Activated T-cell treated with anti-CD3 and anti-CD28 coated beads, Interleukin-2, amount 50 U/mL, for 4 hours (primary cell): Measurements from ENCODE around the gene USP35. TPM values are rescaled to one million over a fixed set of nuclear protein-coding genes. Genes with fewer than 3 reads are reported as not detected.

Source experiments
- ATAC-seq, 2 donors: fragments of 200-7000 bp; cut with Tn5 transposase; one replicate each; pipeline ENCODE4 v1.10.0; 2021
- DNase-seq: peaks from one replicate; pipeline ENCODE4 v3.0.0-alpha.2; 2020
- H3K27me3 Mint-ChIP-seq: one replicate; pipeline ENCODE4 v1.8.0; 2021; ENCODE audit warnings: low read depth, mixed read lengths
- H3K36me3 Mint-ChIP-seq: one replicate; pipeline ENCODE4 v1.8.0; 2022; ENCODE audit warnings: mixed read lengths; ENCODE audit not compliant: insufficient read depth
- H3K4me1 Mint-ChIP-seq: one replicate; pipeline ENCODE4 v1.8.0; 2021; ENCODE audit warnings: low read depth, mixed read lengths
- H3K4me3 Mint-ChIP-seq: one replicate; pipeline ENCODE4 v1.8.0; 2021; ENCODE audit warnings: mild to moderate bottlenecking, moderate library complexity, mixed read lengths
- H3K9me3 Mint-ChIP-seq: one replicate; pipeline ENCODE4 v1.8.0; 2021; ENCODE audit warnings: mixed read lengths
- total RNA-seq, 3 donors: library from RNA; stranded (reverse); gene quantifications; one replicate each; pipeline ENCODE4 v1.2.1, GENCODE V29; 2021

Gene USP35
- total RNA-seq, 3 donors from 2014 or later: 3.8 to 5.2 (median 4.9) TPM

GRCh38 chr11:78212586-78213371, 24.1 kb downstream of the USP35 start:
- no peaks in the 10 kb centered on the region for H3K27me3 Mint-ChIP-seq
- no peaks in the 10 kb centered on the region for H3K9me3 Mint-ChIP-seq
- no peak for ATAC-seq
- no peaks in the 10 kb centered on the region for H3K4me1 Mint-ChIP-seq
- H3K4me3 Mint-ChIP-seq: no peak overlapping the region
- peaks cover 40% of the 10 kb centered on the region for H3K36me3 Mint-ChIP-seq
- no peak for DNase-seq

GRCh38 chr11:78213526-78214330, 25.0 kb downstream of the USP35 start:
- ATAC-seq (no peak), DNase-seq (no peak)
- no peaks in the 10 kb centered on the region for H3K4me1 Mint-ChIP-seq
- no peak overlapping the region for H3K4me3 Mint-ChIP-seq
- no peaks in the 10 kb centered on the region for H3K27me3 Mint-ChIP-seq
- peaks cover 38% of the 10 kb centered on the region for H3K36me3 Mint-ChIP-seq
- no peaks in the 10 kb centered on the region for H3K9me3 Mint-ChIP-seq

DNA sequence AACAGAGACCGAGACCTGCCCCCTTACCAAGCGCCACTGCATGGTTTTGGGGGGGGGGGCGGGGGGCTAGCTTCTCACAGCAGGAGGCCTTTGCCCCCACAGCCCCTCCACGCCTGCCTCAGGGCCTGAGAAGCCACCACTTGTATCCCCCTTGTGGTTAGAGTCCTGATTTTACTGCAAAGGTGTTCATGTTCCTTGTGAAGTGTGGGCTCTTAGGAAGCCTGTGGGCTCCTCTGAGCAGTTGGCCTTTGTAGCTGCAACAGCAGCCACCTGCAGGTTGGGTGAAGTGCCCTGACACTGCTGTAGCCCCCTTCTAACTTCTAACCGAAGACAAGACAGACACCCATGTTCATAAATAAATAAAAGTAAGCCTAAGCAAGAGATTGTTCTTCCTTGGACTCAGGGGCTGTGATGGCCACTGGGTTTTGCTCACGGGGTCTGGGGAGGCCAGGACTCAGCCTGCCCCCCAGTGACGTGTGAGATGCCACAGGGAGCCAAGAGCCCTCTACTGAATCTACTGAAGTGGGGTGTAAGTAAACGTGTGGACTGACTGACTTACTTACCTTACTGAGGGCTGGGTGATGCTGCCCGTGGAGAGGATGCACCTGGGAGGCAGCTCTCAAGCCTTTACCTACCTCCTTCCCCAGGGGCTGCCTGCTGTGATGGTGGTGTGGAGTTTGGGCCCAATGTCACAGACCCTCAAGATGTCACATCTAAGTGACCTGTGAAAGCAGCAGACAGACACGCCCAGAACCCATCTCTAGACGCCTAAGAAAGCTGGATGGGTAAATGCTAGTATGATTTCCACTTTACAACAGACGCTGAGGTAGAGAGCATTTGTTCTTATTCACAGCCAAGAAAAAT, 25.8 kb downstream of the USP35 start:
- no peaks in the 10 kb centered on the region for H3K9me3 Mint-ChIP-seq
- H3K27me3 Mint-ChIP-seq: no peaks in the 10 kb centered on the region
- no peak for DNase-seq

GRCh38 chr11:78216021-78216420, 27.3 kb downstream of the USP35 start:
- peaks cover 25% of the 10 kb centered on the region for H3K36me3 Mint-ChIP-seq
- H3K27me3 Mint-ChIP-seq: no peaks in the 10 kb centered on the region
- H3K4me3 Mint-ChIP-seq: no peak overlapping the region
- no peak for ATAC-seq
- H3K4me1 Mint-ChIP-seq: no peaks in the 10 kb centered on the region
- no peak for DNase-seq
- H3K9me3 Mint-ChIP-seq: no peaks in the 10 kb centered on the region

More for the DNA sequence above, 25.8 kb downstream of the USP35 start:
- peaks cover 32% of the 10 kb centered on the region for H3K36me3 Mint-ChIP-seq
- no peak for ATAC-seq
- H3K4me1 Mint-ChIP-seq: no peaks in the 10 kb centered on the region
- H3K4me3 Mint-ChIP-seq: no peak overlapping the region

- Mint-ChIP-seq H3K4me1 (no peaks in the 10 kb centered on the region), H3K9me3 (no peaks in the 10 kb centered on the region), H3K36me3 (peaks cover 23% of the 10 kb centered on the region), H3K4me3 (no peak overlapping the region), H3K27me3 (no peaks in the 10 kb centered on the region)
- DNase-seq (no peak), ATAC-seq (no peak)
Measured at GRCh38 chr11:78216571-78217287, 28.0 kb downstream of the USP35 start.

- ATAC-seq (no peak), DNase-seq (no peak)
- Mint-ChIP-seq H3K9me3 (no peaks in the 10 kb centered on the region), H3K4me3 (no peak overlapping the region), H3K4me1 (no peaks in the 10 kb centered on the region), H3K27me3 (no peaks in the 10 kb centered on the region), H3K36me3 (peaks cover 19% of the 10 kb centered on the region)
Measured at GRCh38 chr11:78217650-78218541, 29.2 kb downstream of the USP35 start.

DNA sequence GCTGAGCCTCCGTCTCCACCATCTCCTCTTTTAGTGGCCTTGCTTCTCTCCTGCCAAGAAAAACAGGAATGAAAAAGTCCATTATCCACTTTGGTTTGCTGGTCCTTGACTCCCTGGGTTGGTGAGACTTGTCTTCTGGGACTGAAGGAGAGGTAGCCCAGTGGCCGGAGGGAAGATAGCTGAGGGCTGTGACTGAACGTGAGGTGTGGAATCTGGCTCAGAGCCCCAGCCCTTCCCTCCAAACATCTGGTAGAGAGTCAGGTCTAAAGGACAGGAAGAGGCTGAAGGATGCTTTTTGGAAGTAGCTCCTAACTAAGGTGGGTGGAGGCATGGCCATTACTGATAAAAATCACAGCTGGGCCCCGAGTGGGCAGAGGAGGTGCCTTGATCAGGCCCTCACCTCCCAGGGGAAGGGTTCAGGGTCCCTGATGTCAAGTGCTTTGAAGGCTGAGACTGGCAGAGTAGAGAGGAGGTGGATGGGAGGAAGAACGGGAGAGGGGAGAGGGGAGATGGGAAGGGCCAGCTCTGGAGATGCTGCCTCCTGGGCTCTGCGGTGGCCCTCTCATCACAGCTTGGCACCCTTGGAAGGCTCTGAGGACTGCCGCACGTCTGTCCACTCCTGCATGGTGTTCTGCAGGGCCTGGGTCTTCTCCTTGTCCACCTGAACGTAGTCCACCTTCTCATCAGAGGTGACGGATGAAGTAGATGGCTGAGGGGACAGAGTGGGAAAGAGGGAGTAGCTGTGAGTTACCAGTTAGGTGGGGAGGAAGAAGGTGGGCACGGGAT, 30.2 kb downstream of the USP35 start:
- Mint-ChIP-seq H3K27me3 (no peaks in the 10 kb centered on the region), H3K4me1 (no peaks in the 10 kb centered on the region), H3K9me3 (no peaks in the 10 kb centered on the region), H3K4me3 (no peak overlapping the region), H3K36me3 (peaks cover 19% of the 10 kb centered on the region)
- ATAC-seq: no peak
- no peak for DNase-seq

DNA sequence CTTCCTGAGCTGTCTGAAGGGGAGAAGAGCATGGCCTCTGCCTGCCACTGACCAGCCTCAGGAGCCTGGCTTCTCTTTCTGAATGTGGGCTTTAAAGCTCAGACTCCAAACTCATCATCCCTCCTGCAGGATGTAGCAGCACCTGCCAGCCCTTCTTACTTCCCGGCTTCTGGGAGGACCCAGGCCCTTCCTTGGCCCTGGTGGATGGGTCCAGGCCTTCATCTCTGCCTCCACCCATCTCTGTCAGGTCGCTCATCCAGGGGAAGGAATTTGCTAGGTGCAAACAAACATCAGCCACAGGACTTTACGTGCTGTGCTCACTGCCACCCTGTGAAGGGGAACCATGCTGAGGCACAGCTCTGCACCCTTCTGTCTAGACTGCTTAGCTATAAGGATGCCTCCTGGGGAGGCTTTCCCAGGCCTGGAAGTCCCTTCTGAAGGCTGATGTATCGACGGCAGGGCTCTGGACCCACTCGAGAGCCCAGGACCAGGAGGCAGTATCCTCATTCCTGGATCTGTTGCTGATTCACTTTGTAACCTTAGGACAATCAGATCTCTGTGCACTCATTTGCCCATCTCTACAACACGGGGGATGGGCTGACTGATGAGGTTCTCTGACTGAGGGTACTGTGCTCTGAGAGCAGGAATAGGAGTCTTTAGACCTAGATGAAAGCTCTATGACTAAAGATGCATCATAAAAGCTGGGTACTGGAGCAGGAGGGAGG, 30.9 kb downstream of the USP35 start:
- peaks cover 1% of the 10 kb centered on the region for H3K4me1 Mint-ChIP-seq
- H3K4me3 Mint-ChIP-seq: no peak overlapping the region
- no peaks in the 10 kb centered on the region for H3K9me3 Mint-ChIP-seq
- peaks cover 21% of the 10 kb centered on the region for H3K36me3 Mint-ChIP-seq
- H3K27me3 Mint-ChIP-seq: no peaks in the 10 kb centered on the region
- no peak for ATAC-seq
- no peak for DNase-seq

DNA sequence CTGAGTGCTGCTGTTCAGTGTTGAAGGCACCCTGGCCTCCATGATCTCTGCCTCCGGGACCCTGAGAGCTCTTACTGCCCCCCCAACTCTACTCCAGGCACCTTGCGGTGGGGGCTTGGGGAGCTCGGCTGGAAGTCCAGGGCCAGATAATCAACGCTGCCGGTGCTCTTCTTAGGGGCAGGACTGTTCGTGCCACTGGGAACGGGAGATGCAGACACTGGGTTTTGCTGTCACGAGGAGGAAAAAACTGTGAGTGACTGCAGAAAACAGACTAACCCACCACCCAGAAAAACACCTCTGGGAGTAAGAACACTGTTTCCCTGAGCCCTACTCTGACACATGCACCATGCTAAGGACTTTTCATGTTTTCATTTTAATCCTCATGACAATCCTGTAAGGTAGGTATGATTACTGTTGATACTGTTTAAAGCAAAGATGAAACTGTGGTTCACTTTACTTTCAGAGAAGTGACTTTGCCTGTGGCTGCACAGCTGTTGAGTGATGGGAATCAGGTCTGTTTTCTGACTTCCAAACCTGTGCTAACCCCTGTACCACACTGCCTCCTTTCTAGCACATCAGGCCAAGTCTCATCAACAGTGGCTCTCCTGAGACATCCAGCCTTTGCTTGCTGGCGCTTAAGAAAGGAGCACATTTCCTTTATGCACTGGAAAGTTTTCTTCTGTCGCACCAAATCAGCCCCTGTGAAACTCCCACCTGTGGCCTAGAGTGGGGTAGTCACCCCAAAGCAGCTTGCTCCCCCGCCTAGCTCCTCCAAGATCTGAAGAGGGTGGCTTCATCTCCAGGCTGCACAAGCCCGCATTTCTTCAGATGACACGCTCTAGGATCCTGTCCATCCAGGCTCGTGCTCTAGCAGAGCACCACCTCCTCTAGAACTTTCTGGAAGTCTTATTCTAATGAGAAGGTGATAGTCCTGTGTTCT, 31.8 kb downstream of the USP35 start:
- Mint-ChIP-seq H3K4me1 (peaks cover 1% of the 10 kb centered on the region), H3K4me3 (no peak overlapping the region), H3K36me3 (peaks cover 28% of the 10 kb centered on the region), H3K27me3 (no peaks in the 10 kb centered on the region), H3K9me3 (no peaks in the 10 kb centered on the region)
- DNase-seq (no peak), ATAC-seq (peak; percentile 29 to 41)

DNA sequence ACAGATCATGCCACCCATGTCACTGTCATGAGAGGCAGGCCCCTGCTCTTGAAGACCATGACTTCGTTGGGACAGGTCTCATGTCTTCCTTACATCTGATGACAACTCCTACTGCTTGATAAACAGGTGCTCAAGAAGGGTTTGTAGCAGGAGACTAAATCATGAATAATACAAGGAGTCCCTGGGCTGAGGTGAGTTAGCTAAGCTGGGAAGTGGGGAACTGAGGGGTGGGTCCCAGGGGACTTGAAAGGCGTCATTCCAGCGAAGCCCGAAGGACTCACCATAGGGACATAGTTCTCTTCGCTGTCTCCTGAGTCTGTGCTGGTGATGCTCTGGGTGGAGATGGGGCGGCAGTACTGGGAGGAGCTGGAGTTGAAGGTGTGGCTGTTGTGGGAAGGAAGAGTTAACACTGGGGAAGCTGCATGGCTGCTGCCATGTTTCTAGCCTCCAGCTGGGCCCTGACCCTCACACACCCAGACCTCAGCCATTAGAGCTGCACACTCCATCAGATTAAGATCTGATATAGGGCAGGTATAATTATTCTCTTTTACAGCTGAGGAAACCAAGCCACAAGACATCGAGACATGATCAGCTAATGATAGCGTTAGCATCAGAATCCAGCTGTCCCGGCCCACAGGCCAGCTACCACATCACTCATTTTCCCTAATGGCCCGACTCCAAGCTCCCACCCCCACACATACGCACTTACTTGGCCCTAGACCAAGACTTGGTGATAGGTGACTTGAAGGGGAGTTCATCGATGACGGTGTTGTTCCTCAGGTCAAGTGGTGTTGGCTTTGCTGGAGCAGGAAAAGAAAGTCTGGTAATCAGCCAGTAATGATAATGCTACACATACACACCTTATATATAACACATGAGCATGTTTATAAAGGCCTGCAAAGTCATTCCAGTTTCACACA, 32.9 kb downstream of the USP35 start:
- DNase-seq: no peak
- H3K27me3 Mint-ChIP-seq: no peaks in the 10 kb centered on the region
- no peak overlapping the region for H3K4me3 Mint-ChIP-seq
- peaks cover 23% of the 10 kb centered on the region for H3K36me3 Mint-ChIP-seq
- H3K9me3 Mint-ChIP-seq: no peaks in the 10 kb centered on the region
- peaks cover 1% of the 10 kb centered on the region for H3K4me1 Mint-ChIP-seq
- no peak for ATAC-seq
